CD4-positive, alpha-beta T cell treated with Interleukin-17A for 1 hour (primary cell): ENCODE results near the gene RNF175.
"Not testable (repeated sequence)": the region's sequence is repeated elsewhere in the genome, so short reads cannot be mapped to it uniquely, and the experiment has no call there.

Experiments
- DNase-seq: peaks from one replicate; pipeline ENCODE4 v3.0.0-alpha.2; 2020

RNF175 gene

GRCh38 chr4:153669838-153670237 lies 90.0 kb downstream of the RNF175 start:
- no peak for DNase-seq

GRCh38 chr4:153668647-153669046 lies 91.2 kb downstream of the RNF175 start:
- DNase-seq = no peak

- not testable (repeated sequence) for DNase-seq
Measured at GRCh38 chr4:153666505-153666904, 93.3 kb downstream of the RNF175 start.

GRCh38 chr4:153663667-153664066 lies 96.2 kb downstream of the RNF175 start:
- DNase-seq = no peak

GRCh38 chr4:153661908-153662307 lies 97.9 kb downstream of the RNF175 start:
- DNase-seq = no peak

DNA sequence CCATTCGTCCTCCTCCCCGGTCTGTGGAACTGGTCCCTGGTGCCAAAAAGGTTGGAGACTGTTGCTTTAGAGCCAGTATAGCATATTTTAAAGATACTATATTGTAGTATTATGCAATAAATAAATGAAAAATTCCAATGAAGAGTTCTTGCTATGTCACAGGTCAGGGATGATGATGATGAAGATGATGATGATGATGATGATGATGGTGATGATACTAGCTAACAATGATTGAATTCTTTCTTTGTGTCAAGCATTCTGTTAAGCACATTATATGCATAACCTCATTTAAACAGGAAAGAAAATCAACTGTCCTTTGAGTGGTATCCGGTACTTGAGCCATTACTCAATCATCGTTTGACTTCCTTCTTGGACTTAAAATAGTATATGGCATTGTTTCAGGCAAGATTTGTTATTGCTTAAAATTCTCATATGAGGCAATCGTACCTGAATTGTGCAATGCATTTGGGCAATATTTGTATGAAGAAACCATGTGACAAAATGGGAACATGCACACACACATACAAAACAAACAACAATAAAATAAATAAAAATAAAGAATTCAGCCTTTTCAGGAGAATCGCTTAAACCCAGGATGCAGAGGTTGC lies 98.5 kb downstream of the RNF175 start:
- DNase-seq = peak; percentile 29
